HG03045 (cell line): ENCODE data around the gene C4orf50.

Experiments
- ATAC-seq: cut with Tn5 transposase; IDR thresholded peaks from one replicate; pipeline ENCODE4 v1.9.1; 2021; ENCODE audit warnings: mild to moderate bottlenecking, moderate library complexity; ENCODE audit not compliant: unreplicated experiment

C4orf50 gene

GRCh38 chr4:5894266-5894665 is 124.0 kb downstream of the C4orf50 start:
- no peak for ATAC-seq

- no peak for ATAC-seq
These were observed 124.6 kb downstream of the C4orf50 start for GRCh38 chr4:5893591-5893990.

- ATAC-seq = no peak
These were observed 125.1 kb downstream of the C4orf50 start, which contains the start of gene CRMP1 for GRCh38 chr4:5893004-5893580. Gene CRMP1, minus strand, starts transcription at chr4:5893086. Its CDS starts 117 bp downstream, at chr4:5892969.

- ATAC-seq = no peak
These were observed 125.8 kb downstream of the C4orf50 start for GRCh38 chr4:5892323-5893003.

- ATAC-seq = no peak
These were observed 126.5 kb downstream of the C4orf50 start for GRCh38 chr4:5891563-5892322.

- ATAC-seq = no peak
These were observed 128.0 kb downstream of the C4orf50 start for GRCh38 chr4:5890063-5890727.

GRCh38 chr4:5889002-5889696 is 129.1 kb downstream of the C4orf50 start:
- ATAC-seq = no peak

GRCh38 chr4:5888222-5889001 is 129.8 kb downstream of the C4orf50 start:
- no peak for ATAC-seq

GRCh38 chr4:5887361-5888221 is 130.6 kb downstream of the C4orf50 start:
- no peak for ATAC-seq

GRCh38 chr4:5887011-5887360 is 131.2 kb downstream of the C4orf50 start:
- no peak for ATAC-seq

- ATAC-seq = no peak
These were observed 132.5 kb downstream of the C4orf50 start for GRCh38 chr4:5885733-5886132.

- ATAC-seq = no peak
These were observed 133.4 kb downstream of the C4orf50 start for GRCh38 chr4:5884796-5885195.

GRCh38 chr4:5883916-5884315 is 134.3 kb downstream of the C4orf50 start:
- no peak for ATAC-seq

GRCh38 chr4:5882947-5883346 is 135.3 kb downstream of the C4orf50 start:
- ATAC-seq = no peak

- no peak for ATAC-seq
These were observed 136.9 kb downstream of the C4orf50 start for GRCh38 chr4:5881340-5881739.

GRCh38 chr4:5878359-5878758 is 139.9 kb downstream of the C4orf50 start:
- ATAC-seq = no peak

GRCh38 chr4:5877392-5877791 is 140.8 kb downstream of the C4orf50 start:
- ATAC-seq = no peak

- ATAC-seq = no peak
These were observed 143.3 kb downstream of the C4orf50 start for GRCh38 chr4:5874811-5875449.

GRCh38 chr4:5870701-5871100 is 147.5 kb downstream of the C4orf50 start:
- ATAC-seq = no peak
